HCT116 (cell line): ENCODE measurements around the gene UMODL1. TPM values are rescaled to one million over a fixed set of nuclear protein-coding genes. Genes with fewer than 3 reads are reported as not detected.

Source experiments
- ATAC-seq: fragments of 200-7000 bp; cut with Tn5 transposase; 2 replicates; pipeline ENCODE4 v1.9.1; 2020; ENCODE audit warnings: mild to moderate bottlenecking, moderate library complexity
- BruUV-seq: library from RNA; stranded (reverse); fragments of 400-500 nt; replicated peaks from 2 replicates; lab custom pipeline; 2021; lab: Mats Ljungman, UMichigan
- CTCF ChIA-PET: fragments of 300-600 bp; sonication (Branson Sonifier 250); formaldehyde crosslinking; loops from one replicate; lab custom pipeline; 2021; ENCODE audit warnings: antibody characterized with exemption; lab: Charles Lee
- POLR2A ChIA-PET: fragments of 300-600, 350-600 bp; sonication (Branson Sonifier 250); formaldehyde crosslinking; loops from one replicate; lab custom pipeline; 2021; ENCODE audit warnings: antibody characterized with exemption; lab: Charles Lee
- RAD21 ChIA-PET, 2 experiments: fragments of 300-600 bp; sonication (Branson Sonifier 250); formaldehyde crosslinking; loops; one replicate each; lab custom pipeline; 2023; ENCODE audit warnings: low total read pairs in 2 of 2; ENCODE audit not compliant: uncharacterized antibody in 2 of 2, unreplicated experiment in 2 of 2, low non-redundant PET in 1 of 2; lab: Charles Lee
- DNase-seq: peaks from one replicate; pipeline ENCODE4 v3.0.0-alpha.2; 2010; ENCODE audit warnings: low read depth, low spot score
- H2AFZ ChIP-seq: fragments of 200-600 bp; shearing (Covaris generic), sonication (generic); 2 replicates; pipeline ENCODE4 v1.6.1; 2017; ENCODE audit warnings: low read depth, mixed run types, mixed read lengths, antibody characterized with exemption, low read length; ENCODE audit not compliant: poor library complexity, severe bottlenecking
- H3K27ac ChIP-seq: 2 replicates; pipeline ENCODE4 v1.5.1; 2012; ENCODE audit warnings: low read depth, low read length
- H3K27me3 ChIP-seq: fragments of 200-600 bp; sonication (generic); 2 replicates; pipeline ENCODE4 v1.6.1; 2016; ENCODE audit warnings: mixed run types, low read length, mixed read lengths; ENCODE audit not compliant: insufficient read depth
- H3K36me3 ChIP-seq, 2 experiments: fragments of 200-500 bp in 1 of 2; fragments of 200-600 bp in 1 of 2; sonication (Bioruptor generic) in 1 of 2; sonication (generic) in 1 of 2; 2 replicates each; pipeline versions ENCODE4 v1.5.1 to v1.6.1; 2014 to 2016; ENCODE audit warnings: low read length in 2 of 2, inconsistent platforms in 1 of 2, mixed read lengths in 1 of 2, mixed run types in 1 of 2; ENCODE audit not compliant: insufficient read depth in 2 of 2, control insufficient read depth in 1 of 2
- H3K4me1 ChIP-seq, 2 experiments: fragments of 200-600 bp in 1 of 2; sonication (generic) in 1 of 2; 2 replicates each; pipeline versions ENCODE4 v1.5.1 to v1.6.1; 2012 to 2017; ENCODE audit warnings: low read length in 2 of 2, inconsistent platforms in 1 of 2, mild to moderate bottlenecking in 1 of 2, mixed read lengths in 1 of 2, mixed run types in 1 of 2, moderate library complexity in 1 of 2; ENCODE audit not compliant: insufficient read depth in 2 of 2, control insufficient read depth in 1 of 2
- H3K4me2 ChIP-seq: fragments of 200-600 bp; sonication (generic); 2 replicates; pipeline ENCODE4 v1.6.1; 2017; ENCODE audit warnings: mixed run types, low read length, mixed read lengths
- H3K4me3 ChIP-seq, 2 experiments: fragments of 200-600 bp in 1 of 2; sonication (generic) in 1 of 2; replicated peaks in 1 of 2; 2 replicates each; pipeline ENCODE4 v1.5.1; 2011 to 2016; ENCODE audit warnings: low read length in 2 of 2, control low read depth in 1 of 2, low read depth in 1 of 2, mild to moderate bottlenecking in 1 of 2, mixed read lengths in 1 of 2, mixed run types in 1 of 2
- H3K79me2 ChIP-seq: fragments of 200-600 bp; sonication (generic); 2 replicates; pipeline ENCODE4 v1.6.1; 2017; ENCODE audit warnings: mild to moderate bottlenecking, mixed run types, low read length, moderate library complexity, mixed read lengths; ENCODE audit not compliant: insufficient read depth
- H3K9ac ChIP-seq: fragments of 200-600 bp; sonication (generic); 2 replicates; pipeline ENCODE4 v1.6.1; 2016; ENCODE audit warnings: low read length, mixed read lengths
- H3K9me2 ChIP-seq: fragments of 200-600 bp; sonication (generic), shearing (Covaris generic); 2 replicates; pipeline ENCODE4 v1.6.1; 2017; ENCODE audit warnings: mixed run types, mild to moderate bottlenecking, moderate library complexity; ENCODE audit not compliant: insufficient read depth
- H3K9me3 ChIP-seq, 2 experiments: fragments of 200-500 bp in 1 of 2; fragments of 200-600 bp in 1 of 2; sonication (Bioruptor generic) in 1 of 2; sonication (generic) in 1 of 2; 2 replicates each; pipeline ENCODE4 v1.6.1; 2014 to 2017; ENCODE audit warnings: low read length in 2 of 2, mixed read lengths in 2 of 2, inconsistent platforms in 1 of 2, low read depth in 1 of 2, mild to moderate bottlenecking in 1 of 2, mixed run types in 1 of 2, moderate library complexity in 1 of 2; ENCODE audit not compliant: control insufficient read depth in 1 of 2, insufficient read depth in 1 of 2
- H4K20me1 ChIP-seq: fragments of 200-600 bp; sonication (generic), shearing (Covaris generic); 2 replicates; pipeline ENCODE4 v1.6.1; 2017; ENCODE audit warnings: mixed run types, mild to moderate bottlenecking, moderate library complexity; ENCODE audit not compliant: insufficient read depth
- CBX3 ChIP-seq: IDR thresholded peaks from 2 replicates; pipeline ENCODE4 v1.6.1; 2012; ENCODE audit warnings: low read depth
- ELF1 ChIP-seq: IDR thresholded peaks from 2 replicates; pipeline ENCODE4 v1.6.1; 2012; ENCODE audit warnings: low read depth, borderline replicate concordance
- EZH2 ChIP-seq: fragments of 200-600 bp; sonication (generic); IDR thresholded peaks from 2 replicates; pipeline ENCODE4 v1.6.1; 2017; ENCODE audit warnings: antibody characterized with exemption, mixed run types
- EZH2phosphoT487 ChIP-seq: fragments of 200-600 bp; IDR thresholded peaks from 2 replicates; pipeline ENCODE4 v1.6.1; 2018; ENCODE audit warnings: antibody characterized with exemption, borderline replicate concordance
- JUND ChIP-seq: IDR thresholded peaks from 2 replicates; pipeline ENCODE4 v1.6.1; 2012
- POLR2A ChIP-seq: IDR thresholded peaks from 2 replicates; pipeline ENCODE4 v1.7.0; 2011; ENCODE audit warnings: borderline replicate concordance; ENCODE audit not compliant: insufficient read depth, insufficient read length; ENCODE audit errors: extremely low read depth
- POLR2AphosphoS5 ChIP-seq: IDR thresholded peaks from 2 replicates; pipeline ENCODE4 v1.6.1; 2011; ENCODE audit warnings: mild to moderate bottlenecking, low read depth, low read length, moderate library complexity
- RAD21 ChIP-seq: IDR thresholded peaks from 2 replicates; pipeline ENCODE4 v1.6.1; 2012; ENCODE audit warnings: low read depth, mild to moderate bottlenecking
- SP1 ChIP-seq: IDR thresholded peaks from 2 replicates; pipeline ENCODE4 v1.6.1; 2012; ENCODE audit warnings: low read depth
- SRF ChIP-seq: IDR thresholded peaks from 2 replicates; pipeline ENCODE4 v1.6.1; 2012; ENCODE audit warnings: low read depth
- TCF7L2 ChIP-seq: IDR thresholded peaks from 2 replicates; pipeline ENCODE4 v1.7.0; 2011; ENCODE audit warnings: borderline replicate concordance, inconsistent platforms; ENCODE audit not compliant: insufficient read depth, insufficient read length; ENCODE audit errors: extremely low read depth
- YY1 ChIP-seq: IDR thresholded peaks from 2 replicates; pipeline ENCODE4 v1.6.1; 2011; ENCODE audit warnings: low read length, low read depth, moderate library complexity, mild to moderate bottlenecking; ENCODE audit not compliant: insufficient replicate concordance; ENCODE audit errors: extremely low read depth
- ZNF274 ChIP-seq: fragments of 200-500 bp; sonication (Bioruptor generic); IDR thresholded peaks from 2 replicates; pipeline ENCODE4 v1.6.1; 2014; ENCODE audit warnings: mild to moderate bottlenecking, low read depth, low read length, inconsistent platforms
- intact Hi-C: fragments of 100-400 bp; cut with micrococcal nuclease; formaldehyde crosslinking; loops from 2 replicates; pipeline ENCODE4 v1.10.0; 2022
- total RNA-seq: library from RNA; stranded (reverse); gene quantifications from one replicate; pipeline ENCODE4 v1.2.1, GENCODE V29; 2021; ENCODE audit not compliant: unreplicated experiment
- TF ChIP-seq, protein P1 (sequence below): IDR thresholded peaks from 2 replicates; pipeline ENCODE4 v1.6.1; 2011; ENCODE audit warnings: mild to moderate bottlenecking, low read length, moderate library complexity; ENCODE audit not compliant: insufficient replicate concordance; ENCODE audit errors: extremely low read depth
- TF ChIP-seq, protein P2 (sequence below): IDR thresholded peaks from 2 replicates; pipeline ENCODE4 v1.6.1; 2012
- TF ChIP-seq, protein P3 (sequence below), 3 experiments: fragments of 200-600 bp in 1 of 3; sonication (generic) in 1 of 3; IDR thresholded peaks in 2 of 3; conservative IDR thresholded peaks in 1 of 3; 2 replicates each; pipeline ENCODE4 v1.5.1; 2012 to 2017; ENCODE audit warnings: low read depth in 2 of 3, low read length in 2 of 3, antibody characterized with exemption in 1 of 3, borderline replicate concordance in 1 of 3, control low read depth in 1 of 3, mild to moderate bottlenecking in 1 of 3, mixed read lengths in 1 of 3, mixed run types in 1 of 3, moderate library complexity in 1 of 3; ENCODE audit not compliant: insufficient read depth in 1 of 3

Gene UMODL1
- total RNA-seq, 1 experiment from 2014 or later, result not detected

DNA sequence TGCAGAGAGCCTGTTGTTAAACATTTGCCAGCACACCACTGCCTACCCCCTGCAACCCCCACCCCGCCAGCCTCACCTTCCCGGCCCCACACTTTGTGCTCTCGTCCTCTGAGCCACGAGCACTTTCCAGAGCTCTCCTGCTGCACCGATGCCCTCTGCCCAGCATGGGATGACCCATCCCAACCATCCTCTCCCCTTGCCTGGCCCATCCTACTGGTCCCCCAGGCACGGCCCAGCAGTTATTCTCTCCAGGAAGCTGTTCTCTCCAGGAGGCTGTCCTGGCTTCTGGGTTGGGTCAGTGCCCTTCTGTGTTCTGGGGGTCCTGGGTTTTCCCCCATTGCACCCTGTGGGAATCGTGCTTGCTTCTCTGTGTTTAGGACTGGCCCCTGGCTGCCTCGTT lies 87.7 kb downstream of the UMODL1 start (continued):
- TF ChIP-seq YY1, result no peak
- TF ChIP-seq JUND, result no peak
- TF ChIP-seq, protein P1, sequence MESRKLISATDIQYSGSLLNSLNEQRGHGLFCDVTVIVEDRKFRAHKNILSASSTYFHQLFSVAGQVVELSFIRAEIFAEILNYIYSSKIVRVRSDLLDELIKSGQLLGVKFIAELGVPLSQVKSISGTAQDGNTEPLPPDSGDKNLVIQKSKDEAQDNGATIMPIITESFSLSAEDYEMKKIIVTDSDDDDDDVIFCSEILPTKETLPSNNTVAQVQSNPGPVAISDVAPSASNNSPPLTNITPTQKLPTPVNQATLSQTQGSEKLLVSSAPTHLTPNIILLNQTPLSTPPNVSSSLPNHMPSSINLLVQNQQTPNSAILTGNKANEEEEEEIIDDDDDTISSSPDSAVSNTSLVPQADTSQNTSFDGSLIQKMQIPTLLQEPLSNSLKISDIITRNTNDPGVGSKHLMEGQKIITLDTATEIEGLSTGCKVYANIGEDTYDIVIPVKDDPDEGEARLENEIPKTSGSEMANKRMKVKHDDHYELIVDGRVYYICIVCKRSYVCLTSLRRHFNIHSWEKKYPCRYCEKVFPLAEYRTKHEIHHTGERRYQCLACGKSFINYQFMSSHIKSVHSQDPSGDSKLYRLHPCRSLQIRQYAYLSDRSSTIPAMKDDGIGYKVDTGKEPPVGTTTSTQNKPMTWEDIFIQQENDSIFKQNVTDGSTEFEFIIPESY, result no peak
- TF ChIP-seq POLR2AphosphoS5, result no peak
- TF ChIP-seq SP1, result no peak

DNA sequence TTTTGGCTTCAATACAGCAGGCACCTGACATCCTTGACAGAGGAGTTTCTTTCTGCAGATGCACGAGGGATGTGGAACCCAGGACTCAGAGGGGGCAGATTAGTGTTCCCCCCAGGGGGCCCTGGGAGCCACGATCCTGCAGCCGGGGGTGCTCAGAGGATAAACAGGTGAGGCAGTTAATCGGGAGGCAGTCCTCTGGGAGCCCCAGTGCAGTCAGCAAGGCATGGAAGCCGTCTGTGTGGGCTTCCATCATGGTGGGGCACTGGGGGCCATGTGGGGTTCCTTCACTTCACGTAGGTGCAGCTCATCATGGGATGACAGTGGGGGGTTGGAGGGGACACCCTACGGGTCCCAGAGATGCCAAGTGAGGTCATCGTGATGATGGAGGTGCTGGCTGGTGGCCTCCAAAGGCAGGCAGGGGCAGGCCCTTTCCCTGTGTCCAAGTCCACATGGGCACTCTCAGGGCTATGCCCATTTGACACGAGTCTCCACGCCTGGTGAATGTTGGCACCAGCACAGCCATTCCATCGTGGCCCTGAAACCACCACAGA lies 88.5 kb downstream of the UMODL1 start:
- no peak for ATAC-seq
- H3K36me3 ChIP-seq, result no peaks in the 10 kb centered on the region
- RAD21 ChIA-PET, result no interaction called here
- CTCF ChIA-PET, result no interaction called here
- no peak overlapping the region for H3K4me2 ChIP-seq
- POLR2A ChIA-PET, result no interaction called here
- TF ChIP-seq EZH2 (no peak), EZH2phosphoT487 (no peak), TCF7L2 (no peak), RAD21 (no peak), ELF1 (no peak), POLR2A (no peak), ZNF274 (no peak), SP1 (no peak), SRF (no peak), CBX3 (no peak)
- TF ChIP-seq, protein P2, sequence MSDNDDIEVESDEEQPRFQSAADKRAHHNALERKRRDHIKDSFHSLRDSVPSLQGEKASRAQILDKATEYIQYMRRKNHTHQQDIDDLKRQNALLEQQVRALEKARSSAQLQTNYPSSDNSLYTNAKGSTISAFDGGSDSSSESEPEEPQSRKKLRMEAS, result no peak
- TF ChIP-seq, protein P3, sequence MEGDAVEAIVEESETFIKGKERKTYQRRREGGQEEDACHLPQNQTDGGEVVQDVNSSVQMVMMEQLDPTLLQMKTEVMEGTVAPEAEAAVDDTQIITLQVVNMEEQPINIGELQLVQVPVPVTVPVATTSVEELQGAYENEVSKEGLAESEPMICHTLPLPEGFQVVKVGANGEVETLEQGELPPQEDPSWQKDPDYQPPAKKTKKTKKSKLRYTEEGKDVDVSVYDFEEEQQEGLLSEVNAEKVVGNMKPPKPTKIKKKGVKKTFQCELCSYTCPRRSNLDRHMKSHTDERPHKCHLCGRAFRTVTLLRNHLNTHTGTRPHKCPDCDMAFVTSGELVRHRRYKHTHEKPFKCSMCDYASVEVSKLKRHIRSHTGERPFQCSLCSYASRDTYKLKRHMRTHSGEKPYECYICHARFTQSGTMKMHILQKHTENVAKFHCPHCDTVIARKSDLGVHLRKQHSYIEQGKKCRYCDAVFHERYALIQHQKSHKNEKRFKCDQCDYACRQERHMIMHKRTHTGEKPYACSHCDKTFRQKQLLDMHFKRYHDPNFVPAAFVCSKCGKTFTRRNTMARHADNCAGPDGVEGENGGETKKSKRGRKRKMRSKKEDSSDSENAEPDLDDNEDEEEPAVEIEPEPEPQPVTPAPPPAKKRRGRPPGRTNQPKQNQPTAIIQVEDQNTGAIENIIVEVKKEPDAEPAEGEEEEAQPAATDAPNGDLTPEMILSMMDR (IDR thresholded peaks at IDR 0.05 in 2 of 3, conservative IDR thresholded peaks at IDR 0.05 in 1 of 3; ENCODE audit: borderline replicate concordance in 1 of 3, insufficient read depth in 1 of 3, low read depth in 2 of 3, low read length in 2 of 3), result no peak
- TF ChIP-seq, protein P1, result no peak
- no peak overlapping the region for H3K9ac ChIP-seq
- intact Hi-C loops, result loop anchor here (10.0 kb wide), 1 partner anchor 375 kb away; no protein-coding TSS in a partner anchor
- no peak overlapping the region for H3K27ac ChIP-seq
- H4K20me1 ChIP-seq, result no peaks in the 10 kb centered on the region
- no TSS peak for BruUV-seq
- no peaks in the 10 kb centered on the region for H3K9me2 ChIP-seq
- no peak overlapping the region for H3K4me3 ChIP-seq
- no peaks in the 10 kb centered on the region for H3K79me2 ChIP-seq
- no peak for DNase-seq
- H3K9me3 ChIP-seq, result no peaks in the 10 kb centered on the region
- H3K27me3 ChIP-seq, result no peaks in the 10 kb centered on the region
- H3K4me1 ChIP-seq, result peaks cover 0 to 16% of the 10 kb centered on the region in 2 experiments; a peak in 2 of 4 replicates
- H2AFZ ChIP-seq, result no peak overlapping the region
